Measurements from ENCODE around the gene ACACA. TPM values are rescaled to one million over a fixed set of nuclear protein-coding genes. Genes with fewer than 3 reads are reported as not detected.

ACACA gene
- total and polyA plus RNA-seq, 2 experiments from 2014 or later, result 59.6 to 164 TPM

GRCh38 chr17:37103231-37103630 is 303.4 kb downstream of the ACACA start (continued):
- TF ChIP-seq, protein P1, sequence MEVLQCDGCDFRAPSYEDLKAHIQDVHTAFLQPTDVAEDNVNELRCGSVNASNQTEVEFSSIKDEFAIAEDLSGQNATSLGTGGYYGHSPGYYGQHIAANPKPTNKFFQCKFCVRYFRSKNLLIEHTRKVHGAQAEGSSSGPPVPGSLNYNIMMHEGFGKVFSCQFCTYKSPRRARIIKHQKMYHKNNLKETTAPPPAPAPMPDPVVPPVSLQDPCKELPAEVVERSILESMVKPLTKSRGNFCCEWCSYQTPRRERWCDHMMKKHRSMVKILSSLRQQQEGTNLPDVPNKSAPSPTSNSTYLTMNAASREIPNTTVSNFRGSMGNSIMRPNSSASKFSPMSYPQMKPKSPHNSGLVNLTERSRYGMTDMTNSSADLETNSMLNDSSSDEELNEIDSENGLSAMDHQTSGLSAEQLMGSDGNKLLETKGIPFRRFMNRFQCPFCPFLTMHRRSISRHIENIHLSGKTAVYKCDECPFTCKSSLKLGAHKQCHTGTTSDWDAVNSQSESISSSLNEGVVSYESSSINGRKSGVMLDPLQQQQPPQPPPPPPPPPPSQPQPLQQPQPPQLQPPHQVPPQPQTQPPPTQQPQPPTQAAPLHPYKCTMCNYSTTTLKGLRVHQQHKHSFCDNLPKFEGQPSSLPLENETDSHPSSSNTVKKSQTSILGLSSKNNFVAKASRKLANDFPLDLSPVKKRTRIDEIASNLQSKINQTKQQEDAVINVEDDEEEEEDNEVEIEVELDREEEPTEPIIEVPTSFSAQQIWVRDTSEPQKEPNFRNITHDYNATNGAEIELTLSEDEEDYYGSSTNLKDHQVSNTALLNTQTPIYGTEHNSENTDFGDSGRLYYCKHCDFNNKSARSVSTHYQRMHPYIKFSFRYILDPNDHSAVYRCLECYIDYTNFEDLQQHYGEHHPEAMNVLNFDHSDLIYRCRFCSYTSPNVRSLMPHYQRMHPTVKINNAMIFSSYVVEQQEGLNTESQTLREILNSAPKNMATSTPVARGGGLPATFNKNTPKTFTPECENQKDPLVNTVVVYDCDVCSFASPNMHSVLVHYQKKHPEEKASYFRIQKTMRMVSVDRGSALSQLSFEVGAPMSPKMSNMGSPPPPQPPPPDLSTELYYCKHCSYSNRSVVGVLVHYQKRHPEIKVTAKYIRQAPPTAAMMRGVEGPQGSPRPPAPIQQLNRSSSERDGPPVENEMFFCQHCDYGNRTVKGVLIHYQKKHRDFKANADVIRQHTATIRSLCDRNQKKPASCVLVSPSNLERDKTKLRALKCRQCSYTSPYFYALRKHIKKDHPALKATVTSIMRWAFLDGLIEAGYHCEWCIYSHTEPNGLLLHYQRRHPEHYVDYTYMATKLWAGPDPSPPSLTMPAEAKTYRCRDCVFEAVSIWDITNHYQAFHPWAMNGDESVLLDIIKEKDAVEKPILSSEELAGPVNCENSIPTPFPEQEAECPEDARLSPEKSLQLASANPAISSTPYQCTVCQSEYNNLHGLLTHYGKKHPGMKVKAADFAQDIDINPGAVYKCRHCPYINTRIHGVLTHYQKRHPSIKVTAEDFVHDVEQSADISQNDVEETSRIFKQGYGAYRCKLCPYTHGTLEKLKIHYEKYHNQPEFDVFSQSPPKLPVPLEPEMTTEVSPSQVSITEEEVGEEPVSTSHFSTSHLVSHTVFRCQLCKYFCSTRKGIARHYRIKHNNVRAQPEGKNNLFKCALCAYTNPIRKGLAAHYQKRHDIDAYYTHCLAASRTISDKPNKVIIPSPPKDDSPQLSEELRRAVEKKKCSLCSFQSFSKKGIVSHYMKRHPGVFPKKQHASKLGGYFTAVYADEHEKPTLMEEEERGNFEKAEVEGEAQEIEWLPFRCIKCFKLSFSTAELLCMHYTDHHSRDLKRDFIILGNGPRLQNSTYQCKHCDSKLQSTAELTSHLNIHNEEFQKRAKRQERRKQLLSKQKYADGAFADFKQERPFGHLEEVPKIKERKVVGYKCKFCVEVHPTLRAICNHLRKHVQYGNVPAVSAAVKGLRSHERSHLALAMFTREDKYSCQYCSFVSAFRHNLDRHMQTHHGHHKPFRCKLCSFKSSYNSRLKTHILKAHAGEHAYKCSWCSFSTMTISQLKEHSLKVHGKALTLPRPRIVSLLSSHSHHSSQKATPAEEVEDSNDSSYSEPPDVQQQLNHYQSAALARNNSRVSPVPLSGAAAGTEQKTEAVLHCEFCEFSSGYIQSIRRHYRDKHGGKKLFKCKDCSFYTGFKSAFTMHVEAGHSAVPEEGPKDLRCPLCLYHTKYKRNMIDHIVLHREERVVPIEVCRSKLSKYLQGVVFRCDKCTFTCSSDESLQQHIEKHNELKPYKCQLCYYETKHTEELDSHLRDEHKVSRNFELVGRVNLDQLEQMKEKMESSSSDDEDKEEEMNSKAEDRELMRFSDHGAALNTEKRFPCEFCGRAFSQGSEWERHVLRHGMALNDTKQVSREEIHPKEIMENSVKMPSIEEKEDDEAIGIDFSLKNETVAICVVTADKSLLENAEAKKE (CRISPR knock-in tag; IDR thresholded peaks at IDR 0.05), result no peak
- TF ChIP-seq ZNF114 (CRISPR knock-in tag; IDR thresholded peaks at IDR 0.05), result no peak
- TF ChIP-seq EZH2phosphoT487 (IDR thresholded peaks at IDR 0.05; ENCODE audit: unreplicated experiment), result no peak
- no peak for TF ChIP-seq ETS1 (IDR thresholded peaks at IDR 0.05)
- TF ChIP-seq STAT1 (IDR thresholded peaks at IDR 0.05; ENCODE audit: unreplicated experiment), result no peak
- TF ChIP-seq, protein P2, sequence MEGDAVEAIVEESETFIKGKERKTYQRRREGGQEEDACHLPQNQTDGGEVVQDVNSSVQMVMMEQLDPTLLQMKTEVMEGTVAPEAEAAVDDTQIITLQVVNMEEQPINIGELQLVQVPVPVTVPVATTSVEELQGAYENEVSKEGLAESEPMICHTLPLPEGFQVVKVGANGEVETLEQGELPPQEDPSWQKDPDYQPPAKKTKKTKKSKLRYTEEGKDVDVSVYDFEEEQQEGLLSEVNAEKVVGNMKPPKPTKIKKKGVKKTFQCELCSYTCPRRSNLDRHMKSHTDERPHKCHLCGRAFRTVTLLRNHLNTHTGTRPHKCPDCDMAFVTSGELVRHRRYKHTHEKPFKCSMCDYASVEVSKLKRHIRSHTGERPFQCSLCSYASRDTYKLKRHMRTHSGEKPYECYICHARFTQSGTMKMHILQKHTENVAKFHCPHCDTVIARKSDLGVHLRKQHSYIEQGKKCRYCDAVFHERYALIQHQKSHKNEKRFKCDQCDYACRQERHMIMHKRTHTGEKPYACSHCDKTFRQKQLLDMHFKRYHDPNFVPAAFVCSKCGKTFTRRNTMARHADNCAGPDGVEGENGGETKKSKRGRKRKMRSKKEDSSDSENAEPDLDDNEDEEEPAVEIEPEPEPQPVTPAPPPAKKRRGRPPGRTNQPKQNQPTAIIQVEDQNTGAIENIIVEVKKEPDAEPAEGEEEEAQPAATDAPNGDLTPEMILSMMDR (conservative IDR thresholded peaks at IDR 0.05; ENCODE audit: low read depth in 2 of 2), result no peak
- TF ChIP-seq JUNB (IDR thresholded peaks at IDR 0.05; ENCODE audit: unreplicated experiment), result no peak
- no peak for TF ChIP-seq ZNF331 (CRISPR knock-in tag; IDR thresholded peaks at IDR 0.05; ENCODE audit: low read depth)
- no peak for TF ChIP-seq NANOG (IDR thresholded peaks at IDR 0.05; ENCODE audit: borderline replicate concordance)
- no peak for TF ChIP-seq POLR2AphosphoS5 (IDR thresholded peaks at IDR 0.05; ENCODE audit: low read depth)
- TF ChIP-seq CREB1 (CRISPR knock-in tag; IDR thresholded peaks at IDR 0.05; ENCODE audit: low read depth), result no peak

Data from GM23338 (cell line).